Left cardiac atrium (tissue), 2 donors: Measurements from ENCODE around the gene LILRB2. TPM values are rescaled to one million over a fixed set of nuclear protein-coding genes. Genes with fewer than 3 reads are reported as not detected.

Experiments used
- microRNA-seq, 2 donors: library from miRNA; unstranded; fragments of <30 nt; microRNA quantifications; one replicate each; pipeline ENCODE4 v1.2.0, GENCODE V29; 2020
- total RNA-seq, 2 donors: library from RNA; stranded (reverse); fragmentation: NEBNext Ultra II Directional; extraction: Animal tissue kit (Norgen Biotek cat#: 25700); gene quantifications; one replicate each; pipeline ENCODE4 v1.2.1, GENCODE V29; 2021
- donor health status: DM: no; HTN: yes; CAD: no; lungs with severe emphysema.
- donor health status: DM: yes; HTN: yes; CAD: no.

The LILRB2 gene
- total RNA-seq, 2 donors from 2014 or later = 3.3 to 5.5 TPM

Small RNA genes lying within 50 kb of the gene (microRNA-seq; reads per million reads assigned to microRNA genes)
- gene MIR4752 = 0 reads per million in 2 donors

Other genes with a start within 250 kb of the LILRB2 start
- under 1 TPM in 1 of 2 donors, not detected in 1; 0.29 TPM for gene VSTM1, start 217.2 kb downstream of the LILRB2 start, total RNA-seq
- gene TARM1, start 199.7 kb downstream of the LILRB2 start, total RNA-seq = not detected
- gene OSCAR, start 180.3 kb downstream of the LILRB2 start, total RNA-seq = 1 to 10 TPM; 1.4 to 1.9 TPM
- 100 to 1,000 TPM; 272 to 373 TPM for gene NDUFA3, start 178.3 kb downstream of the LILRB2 start, total RNA-seq
- gene TFPT, start 165.5 kb downstream of the LILRB2 start, total RNA-seq = 10 to 100 TPM; 14.0 to 16.8 TPM
- gene PRPF31, start 165.4 kb downstream of the LILRB2 start, total RNA-seq = 10 to 100 TPM; 39.3 to 43.2 TPM
- 10 to 100 TPM; 18.9 to 21.4 TPM for gene CNOT3, start 143.3 kb downstream of the LILRB2 start, total RNA-seq
- gene LENG1, start 121.4 kb downstream of the LILRB2 start, total RNA-seq = 1 to 10 TPM; 7.0 to 7.2 TPM
- gene TMC4, start 108.0 kb downstream of the LILRB2 start, total RNA-seq = 1 to 10 TPM in 1 of 2 donors, under 1 TPM in 1; 0.38 to 1.1 TPM
- 10 to 100 TPM; 21.6 to 21.7 TPM for gene MBOAT7, start 91.5 kb downstream of the LILRB2 start, total RNA-seq
- gene TSEN34, start 89.8 kb downstream of the LILRB2 start, total RNA-seq = 10 to 100 TPM; 17.4 to 20.5 TPM
- 100 to 1,000 TPM; 738 to 776 TPM for gene RPS9, start 80.3 kb downstream of the LILRB2 start, total RNA-seq
- gene LILRB3, start 58.1 kb downstream of the LILRB2 start, total RNA-seq = 10 to 100 TPM in 1 of 2 donors, 1 to 10 TPM in 1; 8.5 to 10.5 TPM
- 1 to 10 TPM; 6.0 to 6.5 TPM for gene LILRA6, start 38.3 kb downstream of the LILRB2 start, total RNA-seq
- 10 to 100 TPM; 15.1 to 21.4 TPM for gene LILRB5, start 23.8 kb downstream of the LILRB2 start, total RNA-seq
- 1 to 10 TPM; 3.7 to 4.7 TPM for gene LILRA5, start 32.1 kb upstream of the LILRB2 start, total RNA-seq
- not detected for gene LILRA4, start 58.1 kb upstream of the LILRB2 start, total RNA-seq
- 10 to 100 TPM; 16.2 to 26.8 TPM for gene LAIR1, start 83.8 kb upstream of the LILRB2 start, total RNA-seq
- gene TTYH1, start 134.4 kb upstream of the LILRB2 start, total RNA-seq = 1 to 10 TPM; 1.9 to 3.0 TPM
- gene LENG8, start 168.1 kb upstream of the LILRB2 start, total RNA-seq = 10 to 100 TPM; 66.6 to 76.5 TPM
- gene LENG9, start 182.7 kb upstream of the LILRB2 start, total RNA-seq = 1 to 10 TPM; 3.3 to 5.4 TPM
- 10 to 100 TPM; 13.0 to 25.0 TPM for gene CDC42EP5, start 192.2 kb upstream of the LILRB2 start, total RNA-seq
- gene LAIR2, start 221.7 kb upstream of the LILRB2 start, total RNA-seq = 1 to 10 TPM in 1 of 2 donors, not detected in 1; 1.1 TPM